Gastroesophageal sphincter (tissue), 3 donors: ENCODE measurements around the gene GCSAML.

Source experiments
- POLR2A ChIP-seq, 2 donors: fragments of 450-650 bp; IDR thresholded peaks; one replicate each; pipeline ENCODE4 v1.6.1; 2017; ENCODE audit warnings: antibody characterized with exemption in 2 of 2, mild to moderate bottlenecking in 2 of 2, moderate library complexity in 1 of 2
- POLR2AphosphoS5 ChIP-seq: sonication (generic); formaldehyde crosslinking; IDR thresholded peaks from one replicate; pipeline ENCODE4 v1.6.1; 2017; ENCODE audit warnings: antibody characterized with exemption
- TF ChIP-seq, protein P1 (sequence below), 4 experiments: fragments of 200-600 bp in 2 of 4; fragments of 450-650 bp in 2 of 4; sonication (generic) in 1 of 4; IDR thresholded peaks; one replicate each; pipeline ENCODE4 v1.5.1; 2017 to 2019; ENCODE audit warnings: antibody characterized with exemption in 4 of 4, mild to moderate bottlenecking in 2 of 4, moderate library complexity in 2 of 4

- TF ChIP-seq, protein P1, sequence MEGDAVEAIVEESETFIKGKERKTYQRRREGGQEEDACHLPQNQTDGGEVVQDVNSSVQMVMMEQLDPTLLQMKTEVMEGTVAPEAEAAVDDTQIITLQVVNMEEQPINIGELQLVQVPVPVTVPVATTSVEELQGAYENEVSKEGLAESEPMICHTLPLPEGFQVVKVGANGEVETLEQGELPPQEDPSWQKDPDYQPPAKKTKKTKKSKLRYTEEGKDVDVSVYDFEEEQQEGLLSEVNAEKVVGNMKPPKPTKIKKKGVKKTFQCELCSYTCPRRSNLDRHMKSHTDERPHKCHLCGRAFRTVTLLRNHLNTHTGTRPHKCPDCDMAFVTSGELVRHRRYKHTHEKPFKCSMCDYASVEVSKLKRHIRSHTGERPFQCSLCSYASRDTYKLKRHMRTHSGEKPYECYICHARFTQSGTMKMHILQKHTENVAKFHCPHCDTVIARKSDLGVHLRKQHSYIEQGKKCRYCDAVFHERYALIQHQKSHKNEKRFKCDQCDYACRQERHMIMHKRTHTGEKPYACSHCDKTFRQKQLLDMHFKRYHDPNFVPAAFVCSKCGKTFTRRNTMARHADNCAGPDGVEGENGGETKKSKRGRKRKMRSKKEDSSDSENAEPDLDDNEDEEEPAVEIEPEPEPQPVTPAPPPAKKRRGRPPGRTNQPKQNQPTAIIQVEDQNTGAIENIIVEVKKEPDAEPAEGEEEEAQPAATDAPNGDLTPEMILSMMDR (IDR thresholded peaks at IDR 0.05), result no peak
- TF ChIP-seq POLR2A (IDR thresholded peaks at IDR 0.05), result no peak
- TF ChIP-seq POLR2AphosphoS5, result no peak
These were observed 30.4 kb upstream of the GCSAML start for GRCh38 chr1:247518613-247518891.
